Coronary artery (tissue), 2 donors: ENCODE results near the gene GALNT14.
A peak's percentile ranks its signal among the peaks of the same experiment; 100 is the strongest.
"Not testable (repeated sequence)": the region's sequence is repeated elsewhere in the genome, so short reads cannot be mapped to it uniquely, and the experiment has no call there.

Experiments
- DNase-seq: peaks from one replicate; pipeline ENCODE4 v3.0.0-alpha.2; 2017; ENCODE audit warnings: low spot score
- H3K27ac ChIP-seq, 2 donors: fragments of 200-600 bp; sonication (generic); one replicate each; pipeline ENCODE4 v1.5.1; 2016 to 2019
- H3K4me3 ChIP-seq: fragments of 200-600 bp; sonication (generic); 2 replicates; pipeline ENCODE4 v1.5.1; 2016; ENCODE audit warnings: mild to moderate bottlenecking, moderate library complexity
- CTCF ChIP-seq: fragments of 200-600 bp; sonication (generic); IDR thresholded peaks from one replicate; pipeline ENCODE4 v1.5.1; 2019; ENCODE audit warnings: antibody characterized with exemption

Gene GALNT14

GRCh38 chr2:31138037-31138962, at the start of gene GALNT14:
TSS of gene GALNT14 (minus strand) at chr2:31138440. CDS start at chr2:31138086, 354 bp downstream.
- peak; percentile 36 for TF ChIP-seq CTCF
- DNase-seq = no peak
- Histone ChIP-seq H3K27ac (no peak within 1 kb of the TSS), H3K4me3 (peak within 1 kb of the TSS; percentile 68)

- no peak for TF ChIP-seq CTCF
Observed at GRCh38 chr2:31187166-31187565, 48.9 kb upstream of the GALNT14 start.

GRCh38 chr2:31183973-31184372, 45.7 kb upstream of the GALNT14 start:
- not testable (repeated sequence) for H3K27ac ChIP-seq, DNase-seq, H3K4me3 ChIP-seq

More at GRCh38 chr2:31187166-31187565, 48.9 kb upstream of the GALNT14 start:
- Histone ChIP-seq H3K4me3 (no peak overlapping the region), H3K27ac (no peak overlapping the region)
- DNase-seq = peak; percentile 29

GRCh38 chr2:31176742-31177141, 38.5 kb upstream of the GALNT14 start:
- no peak for DNase-seq
- no peak for TF ChIP-seq CTCF
- no peak overlapping the region for H3K4me3 ChIP-seq
- no peak overlapping the region for H3K27ac ChIP-seq

GRCh38 chr2:31171142-31171541, 32.9 kb upstream of the GALNT14 start:
- no peak for DNase-seq
- TF ChIP-seq CTCF = no peak
- Histone ChIP-seq H3K4me3 (no peak overlapping the region), H3K27ac (no peak overlapping the region)

GRCh38 chr2:31170071-31170698, 31.9 kb upstream of the GALNT14 start:
- Histone ChIP-seq H3K27ac (no peak overlapping the region), H3K4me3 (no peak overlapping the region)
- DNase-seq = no peak
- TF ChIP-seq CTCF = peak; percentile 87

GRCh38 chr2:31168291-31168690, 30.1 kb upstream of the GALNT14 start:
- H3K27ac ChIP-seq = no peak overlapping the region
- DNase-seq = no peak
- TF ChIP-seq CTCF = no peak
- no peak overlapping the region for H3K4me3 ChIP-seq
